Right atrium auricular region (tissue), 2 donors: ENCODE measurements around the gene PCED1B. TPM values are rescaled to one million over a fixed set of nuclear protein-coding genes. Genes with fewer than 3 reads are reported as not detected.

Experiments
- DNase-seq: peaks from one replicate; pipeline ENCODE4 v3.0.0-alpha.2; 2019; ENCODE audit warnings: low spot score
- H3K27ac ChIP-seq, 2 donors: fragments of 200-600 bp; sonication (generic); 1 replicate in 1 of 2; 2 replicates in 1 of 2; pipeline ENCODE4 v1.5.1; 2016 to 2019
- H3K27me3 ChIP-seq, 2 donors: fragments of 200-600 bp; sonication (generic); one replicate each; pipeline versions ENCODE4 v1.5.1 to v1.6.0; 2017 to 2019
- H3K36me3 ChIP-seq: fragments of 200-600 bp; sonication (generic); one replicate; pipeline ENCODE4 v1.5.1; 2016
- H3K4me1 ChIP-seq, 2 donors: fragments of 200-600 bp; sonication (generic); one replicate each; pipeline versions ENCODE4 v1.5.1 to v1.6.0; 2017 to 2019
- H3K4me3 ChIP-seq, 2 donors: fragments of 200-600 bp; sonication (generic); 1 replicate in 1 of 2; 2 replicates in 1 of 2; pipeline ENCODE4 v1.5.1; 2017 to 2019; ENCODE audit warnings: mild to moderate bottlenecking in 1 of 2, moderate library complexity in 1 of 2
- H3K9me3 ChIP-seq, 2 donors: fragments of 200-600 bp; sonication (generic); one replicate each; pipeline ENCODE4 v1.5.1; 2019
- CTCF ChIP-seq, 2 donors: fragments of 200-600 bp; sonication (generic); IDR thresholded peaks; one replicate each; pipeline ENCODE4 v1.5.1; 2019; ENCODE audit warnings: antibody characterized with exemption in 2 of 2
- total RNA-seq, 2 donors: library from RNA; depleted of rRNA; stranded (reverse); fragments of >200 nt; gene quantifications; one replicate each; pipeline ENCODE4 v1.1.0, GENCODE V29; 2016

PCED1B gene
- total RNA-seq, 2 donors from 2014 or later, result 0.98 to 1.4 TPM

GRCh38 chr12:47134005-47134404 lies 54.6 kb downstream of the PCED1B start:
- Histone ChIP-seq H3K4me1 (no peaks in the 10 kb centered on the region), H3K27ac (no peak overlapping the region), H3K36me3 (no peaks in the 10 kb centered on the region), H3K9me3 (no peaks in the 10 kb centered on the region), H3K27me3 (peaks cover 0 to 3% of the 10 kb centered on the region in 2 donors), H3K4me3 (no peak overlapping the region)
- TF ChIP-seq CTCF (IDR thresholded peaks at IDR 0.05), result no peak
- DNase-seq, result no peak

- no peak overlapping the region for H3K4me3 ChIP-seq
- H3K36me3 ChIP-seq, result no peaks in the 10 kb centered on the region
- H3K27me3 ChIP-seq, result peaks cover 0 to 3% of the 10 kb centered on the region in 2 donors
- TF ChIP-seq CTCF (IDR thresholded peaks at IDR 0.05), result no peak
- H3K9me3 ChIP-seq, result no peaks in the 10 kb centered on the region
- DNase-seq, result no peak
- H3K4me1 ChIP-seq, result no peaks in the 10 kb centered on the region
- no peak overlapping the region for H3K27ac ChIP-seq
Observed at GRCh38 chr12:47135578-47135977, 56.2 kb downstream of the PCED1B start.

- peaks cover 0 to 3% of the 10 kb centered on the region in 2 donors for H3K27me3 ChIP-seq
- no peak for TF ChIP-seq CTCF (IDR thresholded peaks at IDR 0.05)
- H3K27ac ChIP-seq, result no peak overlapping the region
- no peak for DNase-seq
- H3K4me1 ChIP-seq, result no peaks in the 10 kb centered on the region
- no peak overlapping the region for H3K4me3 ChIP-seq
- no peaks in the 10 kb centered on the region for H3K36me3 ChIP-seq
- H3K9me3 ChIP-seq, result peaks cover 0 to 8% of the 10 kb centered on the region in 2 donors
Observed at GRCh38 chr12:47139000-47139681, 59.7 kb downstream of the PCED1B start.

GRCh38 chr12:47141459-47141858 lies 62.0 kb downstream of the PCED1B start:
- Histone ChIP-seq H3K9me3 (peaks cover 0 to 8% of the 10 kb centered on the region in 2 donors), H3K27ac (no peak overlapping the region), H3K4me3 (no peak overlapping the region), H3K4me1 (no peaks in the 10 kb centered on the region), H3K36me3 (no peaks in the 10 kb centered on the region), H3K27me3 (no peaks in the 10 kb centered on the region)
- no peak for DNase-seq
- no peak for TF ChIP-seq CTCF (IDR thresholded peaks at IDR 0.05)

- no peaks in the 10 kb centered on the region for H3K27me3 ChIP-seq
- H3K36me3 ChIP-seq, result no peaks in the 10 kb centered on the region
- no peak overlapping the region for H3K4me3 ChIP-seq
- no peak for TF ChIP-seq CTCF (IDR thresholded peaks at IDR 0.05)
- peaks cover 0 to 8% of the 10 kb centered on the region in 2 donors for H3K9me3 ChIP-seq
- DNase-seq, result no peak
- H3K27ac ChIP-seq, result no peak overlapping the region
- H3K4me1 ChIP-seq, result no peaks in the 10 kb centered on the region
Observed at GRCh38 chr12:47144769-47145168, 65.3 kb downstream of the PCED1B start.

- DNase-seq, result no peak
- Histone ChIP-seq H3K4me3 (no peak overlapping the region), H3K4me1 (no peaks in the 10 kb centered on the region), H3K9me3 (peaks cover 0 to 8% of the 10 kb centered on the region in 2 donors), H3K27ac (no peak overlapping the region), H3K27me3 (no peaks in the 10 kb centered on the region), H3K36me3 (no peaks in the 10 kb centered on the region)
- no peak for TF ChIP-seq CTCF (IDR thresholded peaks at IDR 0.05)
Observed at GRCh38 chr12:47145188-47145587, 65.8 kb downstream of the PCED1B start.
